C4-2B (cell line): ENCODE measurements around the gene TMEM44.

Experiments used
- CTCF ChIP-seq: fragments of 450-650 bp; conservative IDR thresholded peaks from 2 replicates; pipeline ENCODE4 v1.5.1; 2017; ENCODE audit warnings: mild to moderate bottlenecking
- ZFX ChIP-seq: fragments of 450-650 bp; IDR thresholded peaks from 2 replicates; pipeline ENCODE4 v1.6.1; 2017

GRCh38 chr3:194638991-194639605, 5.9 kb upstream of the TMEM44 start:
- no peak for TF ChIP-seq CTCF
- no peak for TF ChIP-seq ZFX
